Measurements from ENCODE around the gene ATP6AP2. TPM values are rescaled to one million over a fixed set of nuclear protein-coding genes. Genes with fewer than 3 reads are reported as not detected.
A peak's percentile ranks its signal among the peaks of the same experiment; 100 is the strongest.
"Not testable (repeated sequence)": the region's sequence is repeated elsewhere in the genome, so short reads cannot be mapped to it uniquely, and the experiment has no call there.

ATP6AP2 gene
- total and polyA plus RNA-seq, 4 donors = 49.7 to 80.7 (median 58.1) TPM

GRCh38 chrX:40571600-40571999, 9.2 kb upstream of the ATP6AP2 start:
- TF ChIP-seq REST (IDR thresholded peaks at IDR 0.05) = no peak
- no peak for TF ChIP-seq EGR1 (IDR thresholded peaks at IDR 0.05; ENCODE audit: low read depth in 2 of 2)
- TF ChIP-seq NR2F2 (IDR thresholded peaks at IDR 0.05) = no peak
- TF ChIP-seq TAF1 (conservative IDR thresholded peaks at IDR 0.05) = no peak
- no peak for TF ChIP-seq FOXA2 (IDR thresholded peaks at IDR 0.05)
- no peak for TF ChIP-seq HNF4G (IDR thresholded peaks at IDR 0.05)
- TF ChIP-seq CTCF (IDR thresholded peaks at IDR 0.05; ENCODE audit: low read depth, low read length, missing input control) = no peak
- TF ChIP-seq RXRA (IDR thresholded peaks at IDR 0.05) = no peak
- no peak for TF ChIP-seq ATF3 (IDR thresholded peaks at IDR 0.05)
- no peak for TF ChIP-seq YY1 (IDR thresholded peaks at IDR 0.05)
- no peak for TF ChIP-seq MAX (IDR thresholded peaks at IDR 0.05)
- no peak for TF ChIP-seq ZBTB33 (IDR thresholded peaks at IDR 0.05)
- TF ChIP-seq HNF4A (conservative IDR thresholded peaks at IDR 0.05) = no peak
- TF ChIP-seq FOXA1 (IDR thresholded peaks at IDR 0.05) = no peak
- TF ChIP-seq JUND (IDR thresholded peaks at IDR 0.05) = no peak
- no peak for TF ChIP-seq SP1 (IDR thresholded peaks at IDR 0.05)
- no peak for TF ChIP-seq RAD21 (IDR thresholded peaks at IDR 0.05)
- Histone ChIP-seq H3K9ac (ENCODE audit: low read depth in 1 of 2, low read length in 2 of 2) (no peak overlapping the region), H3K9me3 (ENCODE audit: control insufficient read depth in 4 of 4, low read length in 3 of 4) (no peaks in the 10 kb centered on the region), H3K4me1 (ENCODE audit: control insufficient read depth in 4 of 4, insufficient read depth in 4 of 4, low read length in 3 of 4) (no peaks in the 10 kb centered on the region), H3K4me3 (ENCODE audit: low read depth in 1 of 3, low read length in 3 of 3) (no peak overlapping the region), H3K36me3 (ENCODE audit: control insufficient read depth in 4 of 4, insufficient read depth in 3 of 4, low read depth in 1 of 4, low read length in 3 of 4) (no peaks in the 10 kb centered on the region), H3K27ac (ENCODE audit: low read depth in 1 of 2, low read length in 2 of 2) (no peak overlapping the region), H3K27me3 (ENCODE audit: control insufficient read depth in 4 of 4, insufficient read depth in 4 of 4, low read length in 3 of 4) (peaks cover 0 to 2% (median 0%) of the 10 kb centered on the region in 4 donors)
- 66% methylated on average over 3 of the region's 3 CpGs for WGBS
- DNase-seq (ENCODE audit: low spot score) = no peak

- H3K4me3 ChIP-seq (ENCODE audit: low read depth in 1 of 3, low read length in 3 of 3) = no peak overlapping the region
- no peak for TF ChIP-seq SP1 (IDR thresholded peaks at IDR 0.05)
- no peak for TF ChIP-seq HNF4G (IDR thresholded peaks at IDR 0.05)
- no peak for TF ChIP-seq ATF3 (IDR thresholded peaks at IDR 0.05)
- TF ChIP-seq RAD21 (IDR thresholded peaks at IDR 0.05) = peak; percentile 7 to 40
- no peak for TF ChIP-seq HNF4A (conservative IDR thresholded peaks at IDR 0.05)
- TF ChIP-seq CTCF (IDR thresholded peaks at IDR 0.05; ENCODE audit: low read depth, low read length, missing input control) = peak; percentile 24
- no peak overlapping the region for H3K9ac ChIP-seq (ENCODE audit: low read depth in 1 of 2, low read length in 2 of 2)
- no peaks in the 10 kb centered on the region for H3K36me3 ChIP-seq (ENCODE audit: control insufficient read depth in 4 of 4, insufficient read depth in 3 of 4, low read depth in 1 of 4, low read length in 3 of 4)
- peak; percentile 35 for DNase-seq (ENCODE audit: low spot score)
- H3K27ac ChIP-seq (ENCODE audit: low read depth in 1 of 2, low read length in 2 of 2) = no peak overlapping the region
- H3K4me1 ChIP-seq (ENCODE audit: control insufficient read depth in 4 of 4, insufficient read depth in 4 of 4, low read length in 3 of 4) = no peaks in the 10 kb centered on the region
- WGBS = 60% methylated on average over 2 of the region's 2 CpGs
- no peaks in the 10 kb centered on the region for H3K27me3 ChIP-seq (ENCODE audit: control insufficient read depth in 4 of 4, insufficient read depth in 4 of 4, low read length in 3 of 4)
- H3K9me3 ChIP-seq (ENCODE audit: control insufficient read depth in 4 of 4, low read length in 3 of 4) = no peaks in the 10 kb centered on the region
These were observed 7.0 kb upstream of the ATP6AP2 start for GRCh38 chrX:40573763-40574162.

GRCh38 chrX:40575411-40575810, 5.4 kb upstream of the ATP6AP2 start:
- 67% methylated on average over 2 of the region's 2 CpGs for WGBS
- DNase-seq (ENCODE audit: low spot score); H3K36me3 ChIP-seq (ENCODE audit: control insufficient read depth in 4 of 4, insufficient read depth in 3 of 4, low read depth in 1 of 4, low read length in 3 of 4); H3K4me3 ChIP-seq (ENCODE audit: low read depth in 1 of 3, low read length in 3 of 3); H3K27me3 ChIP-seq (ENCODE audit: control insufficient read depth in 4 of 4, insufficient read depth in 4 of 4, low read length in 3 of 4); H3K9ac ChIP-seq (ENCODE audit: low read depth in 1 of 2, low read length in 2 of 2); H3K9me3 ChIP-seq (ENCODE audit: control insufficient read depth in 4 of 4, low read length in 3 of 4); H3K27ac ChIP-seq (ENCODE audit: low read depth in 1 of 2, low read length in 2 of 2); H3K4me1 ChIP-seq (ENCODE audit: control insufficient read depth in 4 of 4, insufficient read depth in 4 of 4, low read length in 3 of 4): not testable (repeated sequence)
